ENCODE data around the gene HORMAD2.

- TF ChIP-seq CTCF (IDR thresholded peaks at IDR 0.05), result no peak
- no peak for TF ChIP-seq POLR2A (IDR thresholded peaks at IDR 0.05)
Observed at GRCh38 chr22:30167734-30168133, 87.5 kb downstream of the HORMAD2 start.
